ENCODE data around the gene HGF. TPM values are rescaled to one million over a fixed set of nuclear protein-coding genes. Genes with fewer than 3 reads are reported as not detected.

Gene HGF
- total RNA-seq, 2 experiments from 2014 or later = not detected

DNA sequence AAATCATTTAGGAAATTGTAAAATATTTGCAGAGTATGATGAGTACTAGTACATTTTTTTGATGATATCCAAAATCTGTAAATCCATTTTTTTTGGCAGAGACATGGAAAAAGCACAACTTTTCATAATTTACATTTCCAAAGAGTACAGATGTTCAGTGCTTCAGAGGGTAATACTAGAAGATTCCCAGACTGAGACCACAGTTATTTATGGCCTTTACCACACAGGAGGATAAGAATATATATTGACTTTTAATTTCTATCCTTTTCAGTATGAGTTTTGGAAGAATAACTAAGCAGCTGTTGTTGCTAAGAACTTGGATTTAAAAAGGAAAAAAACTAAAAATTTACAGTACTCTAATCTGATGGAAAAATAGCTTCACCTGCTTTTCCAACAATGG, 61.9 kb downstream of the HGF start:
- Histone ChIP-seq H3K36me3 (ENCODE audit: insufficient read depth, low read length) (no peaks in the 10 kb centered on the region), H4K20me1 (ENCODE audit: insufficient read depth, low read length) (no peaks in the 10 kb centered on the region), H3K9me2 (ENCODE audit: insufficient read depth, low read length) (no peaks in the 10 kb centered on the region), H3K9me3 (ENCODE audit: low read length) (no peaks in the 10 kb centered on the region), H3K79me2 (ENCODE audit: insufficient read depth, low read depth, low read length) (no peaks in the 10 kb centered on the region), H3K4me1 (ENCODE audit: insufficient read depth, low read length, poor library complexity, severe bottlenecking) (no peaks in the 10 kb centered on the region), H3K27ac (ENCODE audit: low read depth, low read length, poor library complexity, severe bottlenecking) (no peak overlapping the region), H3K4me3 (ENCODE audit: low read depth, low read length, poor library complexity, severe bottlenecking) (no peak overlapping the region), H3K4me2 (ENCODE audit: low read length) (no peak overlapping the region), H2AFZ (ENCODE audit: low read length) (no peak overlapping the region)
- ChIA-PET CTCF (ENCODE audit: unreplicated experiment) (no interaction called here), POLR2A (no interaction called here)
- TF ChIP-seq, protein P1, sequence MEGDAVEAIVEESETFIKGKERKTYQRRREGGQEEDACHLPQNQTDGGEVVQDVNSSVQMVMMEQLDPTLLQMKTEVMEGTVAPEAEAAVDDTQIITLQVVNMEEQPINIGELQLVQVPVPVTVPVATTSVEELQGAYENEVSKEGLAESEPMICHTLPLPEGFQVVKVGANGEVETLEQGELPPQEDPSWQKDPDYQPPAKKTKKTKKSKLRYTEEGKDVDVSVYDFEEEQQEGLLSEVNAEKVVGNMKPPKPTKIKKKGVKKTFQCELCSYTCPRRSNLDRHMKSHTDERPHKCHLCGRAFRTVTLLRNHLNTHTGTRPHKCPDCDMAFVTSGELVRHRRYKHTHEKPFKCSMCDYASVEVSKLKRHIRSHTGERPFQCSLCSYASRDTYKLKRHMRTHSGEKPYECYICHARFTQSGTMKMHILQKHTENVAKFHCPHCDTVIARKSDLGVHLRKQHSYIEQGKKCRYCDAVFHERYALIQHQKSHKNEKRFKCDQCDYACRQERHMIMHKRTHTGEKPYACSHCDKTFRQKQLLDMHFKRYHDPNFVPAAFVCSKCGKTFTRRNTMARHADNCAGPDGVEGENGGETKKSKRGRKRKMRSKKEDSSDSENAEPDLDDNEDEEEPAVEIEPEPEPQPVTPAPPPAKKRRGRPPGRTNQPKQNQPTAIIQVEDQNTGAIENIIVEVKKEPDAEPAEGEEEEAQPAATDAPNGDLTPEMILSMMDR (conservative IDR thresholded peaks at IDR 0.05; ENCODE audit: low read length) = no peak
- TF ChIP-seq EZH2phosphoT487 (IDR thresholded peaks at IDR 0.05; ENCODE audit: borderline replicate concordance, low read depth, low read length) = no peak
- intact Hi-C loops (cut with micrococcal nuclease; ENCODE audit: unreplicated experiment) = no loop called here
- no peak for DNase-seq (ENCODE audit: low spot score)
- BruUV-seq (replicated peaks) = no TSS peak

DNA sequence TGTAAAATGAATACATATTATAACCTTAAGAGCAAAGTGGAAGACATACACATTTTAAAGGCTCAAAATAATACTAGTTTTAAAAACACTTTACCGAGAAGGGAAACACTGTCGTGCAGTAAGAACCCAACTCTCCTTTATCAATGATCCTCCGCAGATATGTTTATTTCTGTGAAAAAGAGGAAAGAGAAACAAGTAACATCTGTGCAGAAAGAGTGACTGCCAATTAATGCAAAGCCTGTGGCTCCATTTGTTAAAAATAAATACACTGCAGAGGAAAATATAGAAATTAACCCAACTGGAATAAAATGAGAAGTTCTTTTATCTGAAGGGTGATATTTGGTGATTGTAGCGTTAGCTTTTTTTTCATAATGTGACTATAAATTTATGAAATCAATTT, 62.7 kb downstream of the HGF start:
- POLR2A ChIA-PET = no interaction called here
- Histone ChIP-seq H3K4me1 (ENCODE audit: insufficient read depth, low read length, poor library complexity, severe bottlenecking) (no peaks in the 10 kb centered on the region), H3K4me2 (ENCODE audit: low read length) (no peak overlapping the region), H3K36me3 (ENCODE audit: insufficient read depth, low read length) (no peaks in the 10 kb centered on the region), H3K9me3 (ENCODE audit: low read length) (no peaks in the 10 kb centered on the region), H3K79me2 (ENCODE audit: insufficient read depth, low read depth, low read length) (no peaks in the 10 kb centered on the region), H3K27ac (ENCODE audit: low read depth, low read length, poor library complexity, severe bottlenecking) (no peak overlapping the region), H3K9me2 (ENCODE audit: insufficient read depth, low read length) (no peaks in the 10 kb centered on the region), H4K20me1 (ENCODE audit: insufficient read depth, low read length) (no peaks in the 10 kb centered on the region), H3K4me3 (ENCODE audit: low read depth, low read length, poor library complexity, severe bottlenecking) (no peak overlapping the region), H2AFZ (ENCODE audit: low read length) (no peak overlapping the region)
- DNase-seq (ENCODE audit: low spot score) = no peak
- intact Hi-C loops (cut with micrococcal nuclease; ENCODE audit: unreplicated experiment) = no loop called here
- no TSS peak for BruUV-seq (replicated peaks)
- CTCF ChIA-PET (ENCODE audit: unreplicated experiment) = no interaction called here
- TF ChIP-seq, protein P1 (conservative IDR thresholded peaks at IDR 0.05; ENCODE audit: low read length) = no peak
- no peak for TF ChIP-seq EZH2phosphoT487 (IDR thresholded peaks at IDR 0.05; ENCODE audit: borderline replicate concordance, low read depth, low read length)

DNA sequence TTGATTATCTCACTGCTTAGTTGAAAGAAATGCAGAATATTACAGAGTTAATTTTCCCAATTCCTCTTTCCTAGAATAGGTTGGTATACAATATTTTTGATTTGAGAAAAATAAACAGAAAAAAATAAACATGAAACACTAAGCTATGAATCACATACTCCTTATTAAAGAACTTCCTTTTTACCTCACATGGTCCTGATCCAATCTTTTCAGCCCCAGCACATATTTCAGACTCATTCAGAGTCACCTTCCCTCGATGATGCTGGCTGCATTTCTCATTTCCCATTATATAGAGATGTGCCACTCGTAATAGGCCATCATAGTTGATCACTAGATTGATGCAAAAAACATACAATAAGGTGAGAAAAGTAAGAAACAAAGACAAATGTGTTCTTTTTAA, 64.6 kb downstream of the HGF start:
- no TSS peak for BruUV-seq (replicated peaks)
- CTCF ChIA-PET (ENCODE audit: unreplicated experiment) = no interaction called here
- H3K4me2 ChIP-seq (ENCODE audit: low read length) = no peak overlapping the region
- no peaks in the 10 kb centered on the region for H3K9me2 ChIP-seq (ENCODE audit: insufficient read depth, low read length)
- no peak overlapping the region for H3K4me3 ChIP-seq (ENCODE audit: low read depth, low read length, poor library complexity, severe bottlenecking)
- no peak overlapping the region for H2AFZ ChIP-seq (ENCODE audit: low read length)
- no peaks in the 10 kb centered on the region for H3K4me1 ChIP-seq (ENCODE audit: insufficient read depth, low read length, poor library complexity, severe bottlenecking)
- no peaks in the 10 kb centered on the region for H3K79me2 ChIP-seq (ENCODE audit: insufficient read depth, low read depth, low read length)
- no peak for DNase-seq (ENCODE audit: low spot score)
- intact Hi-C loops (cut with micrococcal nuclease; ENCODE audit: unreplicated experiment) = no loop called here
- H3K9me3 ChIP-seq (ENCODE audit: low read length) = no peaks in the 10 kb centered on the region
- TF ChIP-seq, protein P1 (conservative IDR thresholded peaks at IDR 0.05; ENCODE audit: low read length) = no peak
- TF ChIP-seq EZH2phosphoT487 (IDR thresholded peaks at IDR 0.05; ENCODE audit: borderline replicate concordance, low read depth, low read length) = no peak
- no peaks in the 10 kb centered on the region for H3K36me3 ChIP-seq (ENCODE audit: insufficient read depth, low read length)
- no peaks in the 10 kb centered on the region for H4K20me1 ChIP-seq (ENCODE audit: insufficient read depth, low read length)
- no peak overlapping the region for H3K27ac ChIP-seq (ENCODE audit: low read depth, low read length, poor library complexity, severe bottlenecking)
- POLR2A ChIA-PET = interaction anchor here (0.6 to 1.0 kb wide), 3 partner anchors 9 to 895 kb away, joined by 3 read pairs; no protein-coding TSS in a partner anchor
